ENCODE data around the gene DDX59. TPM values are rescaled to one million over a fixed set of nuclear protein-coding genes. Genes with fewer than 3 reads are reported as not detected.

Gene DDX59
- polyA plus RNA-seq, 2 donors, result 11.9 to 29.2 TPM

GRCh38 chr1:200658037-200658818 lies 11.5 kb downstream of the DDX59 start:
- peaks cover 0 to 13% of the 10 kb centered on the region in 2 donors for H3K36me3 ChIP-seq (ENCODE audit: control insufficient read depth in 2 of 2, insufficient read depth in 2 of 2, low read length in 1 of 2)
- no peak overlapping the region for H3K4me3 ChIP-seq (ENCODE audit: low read depth in 1 of 2, low read length in 2 of 2)
- H3K27me3 ChIP-seq (ENCODE audit: control insufficient read depth in 1 of 2, insufficient read depth in 2 of 2, low read length in 2 of 2), result no peaks in the 10 kb centered on the region
- H3K9me3 ChIP-seq (ENCODE audit: control insufficient read depth in 2 of 2, insufficient read depth in 1 of 2, low read depth in 1 of 2, low read length in 1 of 2), result no peaks in the 10 kb centered on the region
- peaks cover 0 to 2% of the 10 kb centered on the region in 2 donors for H3K4me1 ChIP-seq (ENCODE audit: control insufficient read depth in 2 of 2, insufficient read depth in 2 of 2, low read length in 1 of 2)
- 89 to 92% methylated on average over 4 of the region's 4 CpGs for WGBS, 2 donors
- no peak overlapping the region for H3K27ac ChIP-seq (ENCODE audit: low read depth in 2 of 2, low read length in 1 of 2)

- H3K27ac ChIP-seq (ENCODE audit: low read depth in 2 of 2, low read length in 1 of 2), result no peak overlapping the region
These were observed 15.0 kb downstream of the DDX59 start for GRCh38 chr1:200654660-200655059.

GRCh38 chr1:200653022-200653462 lies 16.7 kb downstream of the DDX59 start:
- Histone ChIP-seq H3K36me3 (ENCODE audit: control insufficient read depth in 2 of 2, insufficient read depth in 2 of 2, low read length in 1 of 2) (peaks cover 0 to 8% of the 10 kb centered on the region in 2 donors), H3K27me3 (ENCODE audit: control insufficient read depth in 1 of 2, insufficient read depth in 2 of 2, low read length in 2 of 2) (no peaks in the 10 kb centered on the region), H3K4me3 (ENCODE audit: low read depth in 1 of 2, low read length in 2 of 2) (no peak overlapping the region), H3K9me3 (ENCODE audit: control insufficient read depth in 2 of 2, insufficient read depth in 1 of 2, low read depth in 1 of 2, low read length in 1 of 2) (no peaks in the 10 kb centered on the region), H3K27ac (ENCODE audit: low read depth in 2 of 2, low read length in 1 of 2) (no peak overlapping the region), H3K4me1 (ENCODE audit: control insufficient read depth in 2 of 2, insufficient read depth in 2 of 2, low read length in 1 of 2) (no peaks in the 10 kb centered on the region)
- 67 to 77% methylated on average over 5 of the region's 5 CpGs for WGBS, 2 donors

More at GRCh38 chr1:200654660-200655059, 15.0 kb downstream of the DDX59 start:
- Histone ChIP-seq H3K36me3 (ENCODE audit: control insufficient read depth in 2 of 2, insufficient read depth in 2 of 2, low read length in 1 of 2) (peaks cover 0 to 8% of the 10 kb centered on the region in 2 donors), H3K4me3 (ENCODE audit: low read depth in 1 of 2, low read length in 2 of 2) (no peak overlapping the region), H3K27me3 (ENCODE audit: control insufficient read depth in 1 of 2, insufficient read depth in 2 of 2, low read length in 2 of 2) (no peaks in the 10 kb centered on the region), H3K9me3 (ENCODE audit: control insufficient read depth in 2 of 2, insufficient read depth in 1 of 2, low read depth in 1 of 2, low read length in 1 of 2) (no peaks in the 10 kb centered on the region), H3K4me1 (ENCODE audit: control insufficient read depth in 2 of 2, insufficient read depth in 2 of 2, low read length in 1 of 2) (peaks cover 0 to 2% of the 10 kb centered on the region in 2 donors)
- WGBS, 2 donors, result 94 to 95% methylated on average over 5 of the region's 5 CpGs

GRCh38 chr1:200652378-200652777 lies 17.3 kb downstream of the DDX59 start:
- H3K9me3 ChIP-seq (ENCODE audit: control insufficient read depth in 2 of 2, insufficient read depth in 1 of 2, low read depth in 1 of 2, low read length in 1 of 2), result no peaks in the 10 kb centered on the region
- WGBS, 2 donors, result 97 to 100% methylated on average over 1 of the region's 1 CpG

GRCh38 chr1:200646515-200646914 lies 23.2 kb downstream of the DDX59 start:
- H3K4me3 ChIP-seq (ENCODE audit: low read depth in 1 of 2, low read length in 2 of 2), result no peak overlapping the region
- peaks cover 0 to 4% of the 10 kb centered on the region in 2 donors for H3K36me3 ChIP-seq (ENCODE audit: control insufficient read depth in 2 of 2, insufficient read depth in 2 of 2, low read length in 1 of 2)
- no peak overlapping the region for H3K27ac ChIP-seq (ENCODE audit: low read depth in 2 of 2, low read length in 1 of 2)
- H3K4me1 ChIP-seq (ENCODE audit: control insufficient read depth in 2 of 2, insufficient read depth in 2 of 2, low read length in 1 of 2), result no peaks in the 10 kb centered on the region
- WGBS, 2 donors, result 82 to 88% methylated on average over 4 of the region's 4 CpGs
- no peaks in the 10 kb centered on the region for H3K27me3 ChIP-seq (ENCODE audit: control insufficient read depth in 1 of 2, insufficient read depth in 2 of 2, low read length in 2 of 2)
- H3K9me3 ChIP-seq (ENCODE audit: control insufficient read depth in 2 of 2, insufficient read depth in 1 of 2, low read depth in 1 of 2, low read length in 1 of 2), result no peaks in the 10 kb centered on the region

More at GRCh38 chr1:200652378-200652777, 17.3 kb downstream of the DDX59 start:
- Histone ChIP-seq H3K36me3 (ENCODE audit: control insufficient read depth in 2 of 2, insufficient read depth in 2 of 2, low read length in 1 of 2) (peaks cover 0 to 7% of the 10 kb centered on the region in 2 donors), H3K4me3 (ENCODE audit: low read depth in 1 of 2, low read length in 2 of 2) (no peak overlapping the region), H3K4me1 (ENCODE audit: control insufficient read depth in 2 of 2, insufficient read depth in 2 of 2, low read length in 1 of 2) (no peaks in the 10 kb centered on the region), H3K27me3 (ENCODE audit: control insufficient read depth in 1 of 2, insufficient read depth in 2 of 2, low read length in 2 of 2) (no peaks in the 10 kb centered on the region), H3K27ac (ENCODE audit: low read depth in 2 of 2, low read length in 1 of 2) (no peak overlapping the region)

GRCh38 chr1:200644021-200644420 lies 25.7 kb downstream of the DDX59 start:
- H3K36me3 ChIP-seq (ENCODE audit: control insufficient read depth in 2 of 2, insufficient read depth in 2 of 2, low read length in 1 of 2), result peaks cover 0 to 4% of the 10 kb centered on the region in 2 donors

GRCh38 chr1:200642481-200642880 lies 27.2 kb downstream of the DDX59 start:
- Histone ChIP-seq H3K9me3 (ENCODE audit: control insufficient read depth in 2 of 2, insufficient read depth in 1 of 2, low read depth in 1 of 2, low read length in 1 of 2) (no peaks in the 10 kb centered on the region), H3K27ac (ENCODE audit: low read depth in 2 of 2, low read length in 1 of 2) (peak overlapping the region in 1 of 2 donors; percentile 30)
- WGBS, 2 donors, result 89 to 94% methylated on average over 6 of the region's 6 CpGs

More at GRCh38 chr1:200644021-200644420, 25.7 kb downstream of the DDX59 start:
- Histone ChIP-seq H3K4me1 (ENCODE audit: control insufficient read depth in 2 of 2, insufficient read depth in 2 of 2, low read length in 1 of 2) (no peaks in the 10 kb centered on the region), H3K27ac (ENCODE audit: low read depth in 2 of 2, low read length in 1 of 2) (no peak overlapping the region), H3K27me3 (ENCODE audit: control insufficient read depth in 1 of 2, insufficient read depth in 2 of 2, low read length in 2 of 2) (no peaks in the 10 kb centered on the region), H3K4me3 (ENCODE audit: low read depth in 1 of 2, low read length in 2 of 2) (no peak overlapping the region), H3K9me3 (ENCODE audit: control insufficient read depth in 2 of 2, insufficient read depth in 1 of 2, low read depth in 1 of 2, low read length in 1 of 2) (no peaks in the 10 kb centered on the region)

GRCh38 chr1:200640963-200641401 lies 28.7 kb downstream of the DDX59 start:
- no peak overlapping the region for H3K4me3 ChIP-seq (ENCODE audit: low read depth in 1 of 2, low read length in 2 of 2)
- 46 to 61% methylated on average over 5 of the region's 5 CpGs for WGBS, 2 donors
- no peaks in the 10 kb centered on the region for H3K27me3 ChIP-seq (ENCODE audit: control insufficient read depth in 1 of 2, insufficient read depth in 2 of 2, low read length in 2 of 2)
- H3K27ac ChIP-seq (ENCODE audit: low read depth in 2 of 2, low read length in 1 of 2), result peak overlapping the region; percentile 71 to 78
- no peaks in the 10 kb centered on the region for H3K36me3 ChIP-seq (ENCODE audit: control insufficient read depth in 2 of 2, insufficient read depth in 2 of 2, low read length in 1 of 2)
- no peaks in the 10 kb centered on the region for H3K9me3 ChIP-seq (ENCODE audit: control insufficient read depth in 2 of 2, insufficient read depth in 1 of 2, low read depth in 1 of 2, low read length in 1 of 2)
- H3K4me1 ChIP-seq (ENCODE audit: control insufficient read depth in 2 of 2, insufficient read depth in 2 of 2, low read length in 1 of 2), result no peaks in the 10 kb centered on the region

More at GRCh38 chr1:200642481-200642880, 27.2 kb downstream of the DDX59 start:
- Histone ChIP-seq H3K4me3 (ENCODE audit: low read depth in 1 of 2, low read length in 2 of 2) (no peak overlapping the region), H3K36me3 (ENCODE audit: control insufficient read depth in 2 of 2, insufficient read depth in 2 of 2, low read length in 1 of 2) (no peaks in the 10 kb centered on the region), H3K4me1 (ENCODE audit: control insufficient read depth in 2 of 2, insufficient read depth in 2 of 2, low read length in 1 of 2) (no peaks in the 10 kb centered on the region), H3K27me3 (ENCODE audit: control insufficient read depth in 1 of 2, insufficient read depth in 2 of 2, low read length in 2 of 2) (no peaks in the 10 kb centered on the region)

- peak overlapping the region; percentile 71 to 78 for H3K27ac ChIP-seq (ENCODE audit: low read depth in 2 of 2, low read length in 1 of 2)
- no peaks in the 10 kb centered on the region for H3K4me1 ChIP-seq (ENCODE audit: control insufficient read depth in 2 of 2, insufficient read depth in 2 of 2, low read length in 1 of 2)
- H3K4me3 ChIP-seq (ENCODE audit: low read depth in 1 of 2, low read length in 2 of 2), result no peak overlapping the region
- no peaks in the 10 kb centered on the region for H3K27me3 ChIP-seq (ENCODE audit: control insufficient read depth in 1 of 2, insufficient read depth in 2 of 2, low read length in 2 of 2)
- WGBS, 2 donors, result 82 to 90% methylated on average over 4 of the region's 4 CpGs
- H3K9me3 ChIP-seq (ENCODE audit: control insufficient read depth in 2 of 2, insufficient read depth in 1 of 2, low read depth in 1 of 2, low read length in 1 of 2), result no peaks in the 10 kb centered on the region
- H3K36me3 ChIP-seq (ENCODE audit: control insufficient read depth in 2 of 2, insufficient read depth in 2 of 2, low read length in 1 of 2), result no peaks in the 10 kb centered on the region
These were observed 29.2 kb downstream of the DDX59 start for GRCh38 chr1:200640373-200640962.
